GM23248 (cell line): ENCODE measurements around the gene GATAD2A. TPM values are rescaled to one million over a fixed set of nuclear protein-coding genes. Genes with fewer than 3 reads are reported as not detected.
A peak's percentile ranks its signal among the peaks of the same experiment; 100 is the strongest.

Experiments
- DNase-seq: peaks from one replicate; pipeline ENCODE4 v3.0.0-alpha.2; 2015
- H2AFZ ChIP-seq: fragments of 200-600 bp; sonication (generic); 2 replicates; pipeline ENCODE4 v1.6.1; 2016; ENCODE audit warnings: antibody characterized with exemption
- H3F3A ChIP-seq: fragments of 200-600 bp; sonication (generic); 2 replicates; pipeline ENCODE4 v1.6.1; 2016; ENCODE audit warnings: mild to moderate bottlenecking, antibody characterized with exemption, mixed run types; ENCODE audit not compliant: insufficient read depth
- H3K27ac ChIP-seq: fragments of 200-600 bp; sonication (generic); 2 replicates; pipeline ENCODE4 v1.5.1; 2016; ENCODE audit warnings: mild to moderate bottlenecking
- H3K27me3 ChIP-seq: fragments of 200-600 bp; sonication (generic); replicated peaks from 2 replicates; pipeline ENCODE4 v1.6.1; 2016; ENCODE audit warnings: mild to moderate bottlenecking; ENCODE audit not compliant: insufficient read depth
- H3K36me3 ChIP-seq: fragments of 200-600 bp; sonication (generic); 2 replicates; pipeline ENCODE4 v1.6.1; 2016; ENCODE audit warnings: low read depth, mild to moderate bottlenecking
- H3K4me1 ChIP-seq: fragments of 200-600 bp; sonication (generic); 2 replicates; pipeline ENCODE4 v1.6.1; 2016; ENCODE audit warnings: mild to moderate bottlenecking; ENCODE audit not compliant: insufficient read depth
- H3K4me2 ChIP-seq: fragments of 200-600 bp; sonication (generic); one replicate; pipeline ENCODE4 v1.6.1; 2016; ENCODE audit warnings: mild to moderate bottlenecking; ENCODE audit not compliant: unreplicated experiment
- H3K4me3 ChIP-seq: fragments of 200-600 bp; sonication (generic); 2 replicates; pipeline ENCODE4 v1.5.1; 2016; ENCODE audit warnings: mild to moderate bottlenecking
- H3K79me2 ChIP-seq: fragments of 200-600 bp; sonication (generic); 2 replicates; pipeline ENCODE4 v1.6.1; 2016; ENCODE audit warnings: mild to moderate bottlenecking; ENCODE audit not compliant: insufficient read depth
- H3K9ac ChIP-seq: fragments of 200-600 bp; sonication (generic); 2 replicates; pipeline ENCODE4 v1.6.1; 2016; ENCODE audit warnings: mild to moderate bottlenecking
- H3K9me2 ChIP-seq: fragments of 200-600 bp; sonication (generic); 2 replicates; pipeline ENCODE4 v1.6.1; 2016; ENCODE audit warnings: mixed run types, mild to moderate bottlenecking, moderate library complexity; ENCODE audit not compliant: insufficient read depth
- H3K9me3 ChIP-seq: fragments of 200-600 bp; sonication (generic); one replicate; pipeline ENCODE4 v1.6.1; 2017; ENCODE audit warnings: low read depth
- H4K20me1 ChIP-seq: fragments of 200-600 bp; sonication (generic); 2 replicates; pipeline ENCODE4 v1.6.0; 2016; ENCODE audit not compliant: insufficient read depth
- EZH2 ChIP-seq: fragments of 200-600 bp; sonication (generic); IDR thresholded peaks from 2 replicates; pipeline ENCODE4 v1.6.1; 2018; ENCODE audit warnings: antibody characterized with exemption, mild to moderate bottlenecking; ENCODE audit not compliant: insufficient read depth, poor library complexity, severe bottlenecking
- EZH2phosphoT487 ChIP-seq: fragments of 200-600 bp; sonication (generic); IDR thresholded peaks from 2 replicates; pipeline ENCODE4 v1.6.1; 2018; ENCODE audit warnings: antibody characterized with exemption, moderate library complexity, mild to moderate bottlenecking, low read depth; ENCODE audit not compliant: insufficient read depth
- WGBS, 2 experiments: methylation state at CpG; one replicate each; pipeline ENCODE4 v1.1.6; 2015 to 2017; ENCODE audit warnings: low lambda C conversion rate in 2 of 2, low coverage in 1 of 2; ENCODE audit errors: missing lambda C conversion rate in 2 of 2; 5-methylcytosine and 5-hydroxymethylcytosine counted together
- in situ Hi-C: fragments of 300-500 bp; cut with MboI; formaldehyde crosslinking; loops from 2 replicates; pipeline ENCODE4 v1.15.0; 2020
- polyA plus RNA-seq: library from polyadenylated mRNA; unstranded; fragments of >200 nt; fragmentation: Nextera tagmentation; extraction: Ambion mirVana; gene quantifications from 2 replicates; pipeline ENCODE4 v1.2.1, GENCODE V29; 2016
- total RNA-seq: library from RNA; depleted of rRNA; stranded (reverse); fragments of >200 nt; shearing (Covaris generic); gene quantifications from 2 replicates; pipeline ENCODE4 v1.2.3, GENCODE V29; 2014

The GATAD2A gene
- total and polyA plus RNA-seq, 2 experiments from 2014 or later, result 15.4 to 52.1 TPM

- TF ChIP-seq EZH2phosphoT487 (no peak), EZH2 (no peak)
- Histone ChIP-seq H3K36me3 (no peaks in the 10 kb centered on the region), H3K4me3 (no peak overlapping the region), H3K27me3 (no peaks in the 10 kb centered on the region), H3K4me1 (no peaks in the 10 kb centered on the region), H3K9me3 (no peaks in the 10 kb centered on the region), H3K9ac (no peak overlapping the region), H3K27ac (no peak overlapping the region), H3F3A (no peaks in the 10 kb centered on the region), H3K4me2 (no peak overlapping the region), H2AFZ (no peak overlapping the region), H4K20me1 (no peaks in the 10 kb centered on the region), H3K79me2 (no peaks in the 10 kb centered on the region), H3K9me2 (no peaks in the 10 kb centered on the region)
- in situ Hi-C loops, result loop anchor here (25.0 kb wide), 2 partner anchors 392 to 692 kb away; no protein-coding TSS in a partner anchor
- no peak for DNase-seq
- 94 to 97% methylated on average over 11 to 15 of the region's 23 CpGs for WGBS, 2 experiments
These were observed 140.2 kb downstream of the GATAD2A start for GRCh38 chr19:19545707-19546106.

GRCh38 chr19:19546751-19547162, 141.3 kb downstream of the GATAD2A start:
- in situ Hi-C loops, result loop anchor here (25.0 kb wide), 2 partner anchors 391 to 691 kb away; no protein-coding TSS in a partner anchor

DNA sequence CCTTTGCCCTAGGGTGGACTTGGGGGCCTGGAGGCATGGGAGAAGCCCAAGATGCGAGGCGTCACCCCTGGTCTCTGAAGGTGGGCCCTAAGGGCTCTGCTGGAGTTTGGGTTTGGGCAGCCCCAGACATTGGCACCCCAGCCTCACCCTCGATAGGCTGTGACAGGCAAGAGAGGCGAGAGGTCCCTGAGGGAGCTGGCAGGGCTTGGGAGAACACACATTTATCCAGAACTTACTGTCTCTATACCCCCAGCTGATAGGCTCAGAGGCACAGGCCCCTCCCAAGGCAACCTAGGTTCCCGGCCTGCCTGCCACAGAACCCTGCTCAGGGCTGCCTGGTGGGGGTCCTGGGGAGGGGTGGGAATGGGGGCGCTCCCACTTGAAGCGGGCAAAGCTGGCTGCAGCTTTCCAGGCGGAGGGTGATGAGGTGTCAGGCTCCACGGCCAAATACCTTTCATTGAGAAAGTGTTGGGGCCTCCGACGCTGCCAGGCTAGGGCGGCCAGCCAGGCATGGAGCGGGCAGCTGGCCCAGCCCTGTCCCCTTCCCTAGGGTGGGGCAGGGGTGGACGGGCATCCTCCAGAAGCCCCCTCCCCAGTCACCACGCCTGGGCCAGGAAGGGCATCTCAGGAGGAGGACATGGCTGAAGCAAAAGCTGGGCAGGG, 142.3 kb downstream of the GATAD2A start:
- no peaks in the 10 kb centered on the region for H3K9me2 ChIP-seq
- H3K79me2 ChIP-seq, result no peaks in the 10 kb centered on the region
- no peak overlapping the region for H3K4me2 ChIP-seq
- no peak overlapping the region for H3K27ac ChIP-seq
- H3K4me3 ChIP-seq, result no peak overlapping the region
- in situ Hi-C loops, result loop anchor here (25.0 kb wide), 2 partner anchors 389 to 689 kb away; no protein-coding TSS in a partner anchor
- H2AFZ ChIP-seq, result no peak overlapping the region
- H3K27me3 ChIP-seq, result no peaks in the 10 kb centered on the region
- no peak for DNase-seq
- no peaks in the 10 kb centered on the region for H3K9me3 ChIP-seq
- H4K20me1 ChIP-seq, result no peaks in the 10 kb centered on the region
- no peaks in the 10 kb centered on the region for H3K36me3 ChIP-seq
- no peaks in the 10 kb centered on the region for H3K4me1 ChIP-seq
- WGBS, 2 experiments, result 46 to 54% methylated on average over 13 to 15 of the region's 15 CpGs
- no peak for TF ChIP-seq EZH2
- TF ChIP-seq EZH2phosphoT487, result no peak
- H3F3A ChIP-seq, result no peaks in the 10 kb centered on the region
- H3K9ac ChIP-seq, result no peak overlapping the region

More at GRCh38 chr19:19546751-19547162, 141.3 kb downstream of the GATAD2A start:
- WGBS, 2 experiments, result 17 to 27% methylated on average over 18 to 19 of the region's 19 CpGs
- Histone ChIP-seq H3F3A (no peaks in the 10 kb centered on the region), H3K4me3 (no peak overlapping the region), H3K27me3 (no peaks in the 10 kb centered on the region), H2AFZ (no peak overlapping the region), H3K9me2 (no peaks in the 10 kb centered on the region), H3K9me3 (no peaks in the 10 kb centered on the region), H3K4me1 (no peaks in the 10 kb centered on the region), H3K9ac (no peak overlapping the region), H3K36me3 (no peaks in the 10 kb centered on the region), H3K4me2 (no peak overlapping the region), H3K79me2 (no peaks in the 10 kb centered on the region), H3K27ac (no peak overlapping the region), H4K20me1 (no peaks in the 10 kb centered on the region)
- no peak for DNase-seq
- TF ChIP-seq EZH2phosphoT487, result no peak
- TF ChIP-seq EZH2, result no peak

DNA sequence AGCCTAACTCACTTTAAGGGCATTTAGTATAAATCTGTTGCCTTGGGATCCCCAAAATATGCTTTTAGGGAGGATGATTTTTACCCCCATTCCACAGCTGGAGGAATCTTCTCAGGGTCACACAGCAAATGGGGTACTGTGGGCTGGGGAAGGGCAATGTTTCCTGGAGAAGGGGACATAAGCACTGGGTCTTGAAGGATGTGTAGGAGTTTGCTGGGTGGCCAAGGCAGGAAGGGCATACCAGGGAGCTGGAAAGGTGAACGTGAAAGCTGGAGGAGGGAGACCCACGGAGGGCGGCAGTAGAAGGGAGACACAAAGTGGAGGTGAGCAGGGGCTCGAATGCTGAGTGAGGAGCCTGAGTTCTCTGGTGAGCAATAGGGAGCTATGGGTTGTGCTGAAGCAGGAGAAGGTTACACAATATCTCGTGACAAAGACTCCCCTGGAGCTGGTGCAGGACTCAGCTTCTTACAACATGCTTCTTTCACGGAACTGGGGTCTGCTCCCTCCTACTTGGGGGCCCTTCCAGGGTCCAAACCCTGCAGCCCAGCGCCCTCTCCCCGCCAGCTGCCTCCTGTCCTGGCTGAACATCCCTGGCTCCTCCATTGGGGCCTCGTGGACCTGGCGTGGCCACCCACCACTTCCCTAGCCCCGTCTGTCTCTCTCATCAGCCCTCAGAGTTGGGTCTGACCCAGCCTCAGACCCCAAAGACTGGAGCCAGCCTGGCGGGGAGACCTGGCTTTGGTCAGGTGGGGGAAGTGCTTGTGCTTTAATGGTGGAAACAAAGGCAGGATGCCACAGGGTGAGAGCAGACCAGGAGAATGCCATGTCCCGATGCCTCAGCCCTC, 143.7 kb downstream of the GATAD2A start:
- DNase-seq, result peak; percentile 38
- in situ Hi-C loops, result loop anchor here (25.0 kb wide), 2 partner anchors 388 to 688 kb away; no protein-coding TSS in a partner anchor
- no peak overlapping the region for H3K27ac ChIP-seq
- no peaks in the 10 kb centered on the region for H3K4me1 ChIP-seq
- no peaks in the 10 kb centered on the region for H3K79me2 ChIP-seq
- H3F3A ChIP-seq, result no peaks in the 10 kb centered on the region
- H3K9me2 ChIP-seq, result no peaks in the 10 kb centered on the region
- no peak overlapping the region for H3K4me2 ChIP-seq
- no peaks in the 10 kb centered on the region for H3K27me3 ChIP-seq
- 61 to 69% methylated on average over 11 to 13 of the region's 13 CpGs for WGBS, 2 experiments
- no peaks in the 10 kb centered on the region for H3K36me3 ChIP-seq
- H3K9ac ChIP-seq, result no peak overlapping the region
- no peak overlapping the region for H3K4me3 ChIP-seq
- no peaks in the 10 kb centered on the region for H4K20me1 ChIP-seq
- no peak overlapping the region for H2AFZ ChIP-seq
- no peak for TF ChIP-seq EZH2
- TF ChIP-seq EZH2phosphoT487, result no peak
- no peaks in the 10 kb centered on the region for H3K9me3 ChIP-seq
